ENCODE data around the gene PDE2A.

The PDE2A gene

GRCh38 chr11:72588421-72589410, 85.5 kb downstream of the PDE2A start:
- FAIRE-seq = no peak
- TF ChIP-seq POLR2AphosphoS5 (IDR thresholded peaks at IDR 0.05; ENCODE audit: low read depth, low read length) (no peak), POLR2A (IDR thresholded peaks at IDR 0.05; ENCODE audit: low read depth, low read length) (no peak), TAF1 (IDR thresholded peaks at IDR 0.05; ENCODE audit: borderline replicate concordance, low read depth, low read length) (no peak)
- DNase-seq (ENCODE audit: insufficient read length) = no peak

DNA sequence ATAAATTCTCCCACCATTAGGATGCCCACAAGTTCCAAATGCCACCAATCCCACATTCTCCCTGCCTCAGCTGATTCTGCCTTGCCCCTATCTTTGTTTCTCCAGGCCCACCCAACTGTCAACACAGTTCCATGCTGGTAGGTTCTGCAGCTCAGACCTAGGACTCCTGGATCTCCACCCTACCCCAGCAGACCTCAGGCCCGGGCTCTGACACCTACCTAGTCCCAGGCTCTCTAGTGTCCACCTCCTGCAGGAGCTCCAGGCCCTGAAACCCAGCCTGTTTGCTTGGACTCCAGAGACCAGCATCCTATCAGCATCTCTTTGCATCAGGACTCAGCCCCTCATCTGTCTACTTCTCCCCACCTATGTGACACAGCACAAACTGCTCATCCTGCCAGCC, 86.5 kb downstream of the PDE2A start:
- no peak for FAIRE-seq

DNA sequence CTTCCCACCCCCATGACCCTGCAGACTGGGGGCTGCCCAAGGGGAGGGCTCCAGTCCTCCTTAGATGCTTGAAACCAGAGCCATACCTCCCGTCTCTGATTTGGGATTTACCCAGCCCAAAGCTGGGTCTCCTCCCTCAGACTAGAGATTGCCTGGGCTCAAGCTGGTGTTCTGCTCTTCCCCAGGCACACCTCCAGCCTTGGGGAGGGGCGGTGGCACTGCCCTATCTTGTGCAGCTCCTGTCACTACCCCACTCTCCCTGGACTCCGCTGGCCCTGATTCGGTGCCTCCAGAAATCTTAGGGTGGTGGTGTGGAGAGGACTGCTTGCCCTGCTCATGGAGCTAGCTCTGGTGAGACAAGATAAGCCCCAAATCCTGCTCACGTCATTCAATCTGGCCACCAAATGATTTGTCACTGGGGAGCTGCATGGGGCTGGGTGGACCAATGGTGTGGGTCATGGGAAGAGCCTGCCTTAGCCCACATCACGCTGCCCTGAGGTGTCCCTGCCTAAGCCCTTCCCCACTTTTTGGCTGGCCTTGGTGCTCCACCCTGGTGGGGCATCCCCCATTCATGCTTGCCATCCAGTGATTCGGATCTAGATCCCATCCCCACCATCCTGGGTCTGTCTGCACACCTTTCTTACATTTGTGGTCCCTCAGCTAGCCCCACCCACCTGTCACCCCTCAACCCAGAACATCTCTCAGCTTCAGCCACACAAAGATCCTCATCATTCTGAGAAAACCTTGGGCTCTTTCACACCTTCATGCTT, 87.7 kb downstream of the PDE2A start:
- FAIRE-seq = no peak
- no peak for TF ChIP-seq POLR2AphosphoS5 (IDR thresholded peaks at IDR 0.05; ENCODE audit: low read depth, low read length)
- no peak for TF ChIP-seq POLR2A (IDR thresholded peaks at IDR 0.05; ENCODE audit: low read depth, low read length)
- no peak for TF ChIP-seq TAF1 (IDR thresholded peaks at IDR 0.05; ENCODE audit: borderline replicate concordance, low read depth, low read length)
- DNase-seq (ENCODE audit: insufficient read length) = no peak

More for the DNA sequence above, 86.5 kb downstream of the PDE2A start:
- DNase-seq (ENCODE audit: insufficient read length) = no peak
- TF ChIP-seq TAF1 (IDR thresholded peaks at IDR 0.05; ENCODE audit: borderline replicate concordance, low read depth, low read length) = no peak
- no peak for TF ChIP-seq POLR2A (IDR thresholded peaks at IDR 0.05; ENCODE audit: low read depth, low read length)
- no peak for TF ChIP-seq POLR2AphosphoS5 (IDR thresholded peaks at IDR 0.05; ENCODE audit: low read depth, low read length)

DNA sequence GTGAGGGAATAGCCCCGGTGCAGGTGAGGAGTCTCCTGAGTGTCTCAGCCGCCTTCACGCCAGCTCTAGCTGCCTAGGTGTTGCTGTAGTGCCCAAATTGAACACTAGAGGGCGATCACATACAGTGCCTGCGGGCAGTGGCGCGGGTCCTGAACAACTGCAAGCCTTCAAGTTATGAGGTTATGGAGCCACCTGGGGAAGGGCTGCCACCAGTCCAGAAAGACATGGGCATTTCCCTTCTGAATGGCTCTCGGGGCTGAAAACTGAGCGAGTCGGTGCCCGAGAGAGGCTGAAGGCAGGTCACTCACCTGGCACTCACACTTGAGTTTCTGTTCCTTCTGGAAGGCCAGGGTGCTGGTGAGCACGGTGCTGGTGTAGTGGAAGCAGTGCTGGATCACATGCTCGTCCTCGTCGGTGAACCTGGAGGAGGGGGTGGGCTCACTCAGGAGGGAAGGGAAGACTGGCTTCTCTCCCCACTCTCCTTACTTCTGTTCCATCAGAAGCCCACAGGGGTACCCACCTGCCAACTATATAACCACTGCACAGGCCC, 88.4 kb downstream of the PDE2A start:
- TF ChIP-seq POLR2AphosphoS5 (IDR thresholded peaks at IDR 0.05; ENCODE audit: low read depth, low read length) (no peak), POLR2A (IDR thresholded peaks at IDR 0.05; ENCODE audit: low read depth, low read length) (no peak), TAF1 (IDR thresholded peaks at IDR 0.05; ENCODE audit: borderline replicate concordance, low read depth, low read length) (no peak)
- peak; percentile 93 for FAIRE-seq
- peak; percentile 81 for DNase-seq (ENCODE audit: insufficient read length)

- DNase-seq (ENCODE audit: insufficient read length) (no peak), FAIRE-seq (no peak)
- TF ChIP-seq POLR2A (IDR thresholded peaks at IDR 0.05; ENCODE audit: low read depth, low read length) = no peak
- TF ChIP-seq POLR2AphosphoS5 (IDR thresholded peaks at IDR 0.05; ENCODE audit: low read depth, low read length) = no peak
- TF ChIP-seq TAF1 (IDR thresholded peaks at IDR 0.05; ENCODE audit: borderline replicate concordance, low read depth, low read length) = no peak
Observed at GRCh38 chr11:72584939-72585597, 89.2 kb downstream of the PDE2A start.

GRCh38 chr11:72584293-72584938, 89.8 kb downstream of the PDE2A start:
- DNase-seq (ENCODE audit: insufficient read length) = no peak
- FAIRE-seq = peak; percentile 9
- TF ChIP-seq POLR2A (IDR thresholded peaks at IDR 0.05; ENCODE audit: low read depth, low read length) (no peak), POLR2AphosphoS5 (IDR thresholded peaks at IDR 0.05; ENCODE audit: low read depth, low read length) (no peak), TAF1 (IDR thresholded peaks at IDR 0.05; ENCODE audit: borderline replicate concordance, low read depth, low read length) (no peak)

DNA sequence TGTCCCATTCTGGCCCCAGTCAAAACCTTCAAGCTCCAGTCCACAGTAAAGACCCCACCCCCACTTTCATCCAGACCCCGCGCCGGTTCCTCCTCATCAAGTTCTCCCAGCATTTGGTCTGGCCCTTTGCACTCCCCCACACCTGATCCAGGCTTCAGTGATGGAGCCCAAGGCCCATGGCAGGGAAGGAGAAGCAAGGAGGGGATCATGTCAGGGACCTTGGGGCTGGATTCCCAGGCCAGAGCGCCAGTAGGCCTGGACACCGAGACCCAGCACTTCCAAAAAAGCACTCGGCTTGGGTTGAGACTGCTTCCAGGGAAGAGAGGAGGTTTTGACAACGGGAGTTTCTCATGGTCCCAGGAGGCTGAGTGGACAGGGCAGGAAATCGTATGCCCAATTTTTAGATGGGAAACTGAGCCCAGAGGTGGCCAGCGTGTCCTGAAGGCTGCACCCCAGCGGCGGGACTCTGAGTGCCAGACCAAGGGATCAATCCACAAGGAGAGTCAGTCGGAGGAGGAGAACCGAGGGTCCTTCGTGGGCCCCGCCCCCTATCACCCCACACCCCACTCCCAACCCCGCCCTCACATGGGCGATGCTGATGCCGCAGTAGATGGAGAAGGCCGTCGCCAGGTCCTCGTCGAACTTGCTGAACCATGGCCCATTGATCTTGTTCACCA, 90.5 kb downstream of the PDE2A start:
- TF ChIP-seq POLR2AphosphoS5 (IDR thresholded peaks at IDR 0.05; ENCODE audit: low read depth, low read length) (no peak), TAF1 (IDR thresholded peaks at IDR 0.05; ENCODE audit: borderline replicate concordance, low read depth, low read length) (no peak), POLR2A (IDR thresholded peaks at IDR 0.05; ENCODE audit: low read depth, low read length) (no peak)
- DNase-seq (ENCODE audit: insufficient read length) (no peak), FAIRE-seq (no peak)

- FAIRE-seq = no peak
- DNase-seq (ENCODE audit: insufficient read length) = no peak
- no peak for TF ChIP-seq POLR2A (IDR thresholded peaks at IDR 0.05; ENCODE audit: low read depth, low read length)
- TF ChIP-seq TAF1 (IDR thresholded peaks at IDR 0.05; ENCODE audit: borderline replicate concordance, low read depth, low read length) = no peak
- no peak for TF ChIP-seq POLR2AphosphoS5 (IDR thresholded peaks at IDR 0.05; ENCODE audit: low read depth, low read length)
Observed at GRCh38 chr11:72583177-72583553, 91.1 kb downstream of the PDE2A start.

GRCh38 chr11:72582206-72583176, 91.7 kb downstream of the PDE2A start:
- TF ChIP-seq POLR2AphosphoS5 (IDR thresholded peaks at IDR 0.05; ENCODE audit: low read depth, low read length) (no peak), TAF1 (IDR thresholded peaks at IDR 0.05; ENCODE audit: borderline replicate concordance, low read depth, low read length) (no peak), POLR2A (IDR thresholded peaks at IDR 0.05; ENCODE audit: low read depth, low read length) (no peak)
- no peak for FAIRE-seq
- DNase-seq (ENCODE audit: insufficient read length) = no peak
